Measurements from ENCODE around the gene OR4A5.
"Not testable (repeated sequence)": the region's sequence is repeated elsewhere in the genome, so short reads cannot be mapped to it uniquely, and the experiment has no call there.

Gene OR4A5

DNA sequence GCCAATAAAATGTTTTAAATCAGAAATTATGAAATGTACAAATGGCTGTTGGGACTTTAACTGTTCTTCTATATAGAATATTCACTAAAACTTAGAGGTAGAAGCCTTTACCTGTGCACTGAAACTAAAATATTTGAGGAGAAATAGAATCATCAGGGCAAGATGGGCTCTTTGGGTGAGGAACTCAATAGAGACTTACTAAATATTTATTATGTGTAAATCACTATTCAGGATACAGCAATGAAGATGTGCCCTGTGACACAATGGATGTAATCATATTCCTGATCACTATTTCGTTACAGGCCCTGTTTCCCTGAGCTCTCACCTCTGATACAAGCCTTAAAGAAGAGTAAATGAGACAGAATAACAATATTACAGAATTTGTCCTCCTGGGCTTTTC, at the start of gene OR4A5:
Gene OR4A5, plus strand, starts transcription at position 301 of the 400 bp plus-strand sequence. Its CDS starts 53 bp downstream, at position 354.
- not testable (repeated sequence) for DNase-seq (ENCODE audit: low read depth)

- not testable (repeated sequence) for DNase-seq (ENCODE audit: low read depth)
Observed at GRCh38 chr11:54720094-54720493, 13.5 kb downstream of the OR4A5 start.

Data from stimulated activated CD8-positive, alpha-beta memory T cell treated with anti-CD3 and anti-CD28 coated beads, Interleukin-7, amount 100 ng/mL, for 24 hours (primary cell).